Ishikawa (cell line): ENCODE results near the gene PEX5.

Experiments
- CEBPB ChIP-seq: IDR thresholded peaks from 2 replicates; pipeline ENCODE4 v1.6.1; 2012
- CREB1 ChIP-seq: IDR thresholded peaks from 2 replicates; pipeline ENCODE4 v1.6.1; 2012; ENCODE audit warnings: low read depth
- EGR1 ChIP-seq: IDR thresholded peaks from 2 replicates; pipeline ENCODE4 v1.6.1; 2012
- EP300 ChIP-seq: IDR thresholded peaks from 2 replicates; pipeline ENCODE4 v1.6.1; 2012; ENCODE audit warnings: borderline replicate concordance
- FOXM1 ChIP-seq: IDR thresholded peaks from 2 replicates; pipeline ENCODE4 v1.6.1; 2012; ENCODE audit warnings: low read depth, borderline replicate concordance
- NFIC ChIP-seq: IDR thresholded peaks from 2 replicates; pipeline ENCODE4 v1.6.1; 2012
- RAD21 ChIP-seq: IDR thresholded peaks from 2 replicates; pipeline ENCODE4 v1.6.1; 2012; ENCODE audit warnings: low read depth
- TAF1 ChIP-seq: IDR thresholded peaks from 2 replicates; pipeline ENCODE4 v1.6.1; 2012; ENCODE audit warnings: low read depth, mild to moderate bottlenecking
- TEAD4 ChIP-seq: IDR thresholded peaks from 2 replicates; pipeline ENCODE4 v1.6.1; 2012
- YY1 ChIP-seq: IDR thresholded peaks from 2 replicates; pipeline ENCODE4 v1.6.1; 2012; ENCODE audit warnings: low read depth
- ZBTB7A ChIP-seq: IDR thresholded peaks from 2 replicates; pipeline ENCODE4 v1.6.1; 2012; ENCODE audit warnings: low read depth
- TF ChIP-seq, protein P1 (sequence below): IDR thresholded peaks from 2 replicates; pipeline ENCODE4 v1.6.1; 2012; ENCODE audit warnings: low read depth, mild to moderate bottlenecking
- TF ChIP-seq, protein P2 (sequence below): IDR thresholded peaks from 2 replicates; pipeline ENCODE4 v1.6.1; 2012

DNA sequence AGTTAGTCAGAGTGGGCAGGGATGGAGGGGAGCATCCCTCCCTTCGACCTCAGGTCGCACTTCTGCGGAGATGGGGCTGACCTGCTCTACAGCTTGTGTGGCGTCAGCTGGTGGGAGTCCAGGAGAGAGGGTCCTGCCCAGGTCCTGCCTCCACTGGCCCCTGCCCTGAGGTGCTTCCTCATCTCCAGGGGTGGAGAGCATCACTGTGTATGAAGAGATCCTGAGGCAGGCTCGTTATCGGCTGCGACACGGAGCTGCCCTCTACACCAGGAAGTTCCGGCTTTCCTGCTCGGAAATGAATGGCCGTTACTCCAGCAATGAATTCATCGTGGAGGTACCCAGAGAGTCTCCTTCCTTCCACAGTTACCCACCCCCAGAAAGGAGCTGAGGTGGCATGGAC is 39.1 kb upstream of the PEX5 start:
- TF ChIP-seq EP300, result no peak
- TF ChIP-seq CEBPB, result no peak
- TF ChIP-seq TAF1, result no peak
- no peak for TF ChIP-seq TEAD4
- no peak for TF ChIP-seq FOXM1
- no peak for TF ChIP-seq RAD21
- TF ChIP-seq EGR1, result no peak
- TF ChIP-seq YY1, result no peak
- no peak for TF ChIP-seq CREB1
- TF ChIP-seq, protein P1, sequence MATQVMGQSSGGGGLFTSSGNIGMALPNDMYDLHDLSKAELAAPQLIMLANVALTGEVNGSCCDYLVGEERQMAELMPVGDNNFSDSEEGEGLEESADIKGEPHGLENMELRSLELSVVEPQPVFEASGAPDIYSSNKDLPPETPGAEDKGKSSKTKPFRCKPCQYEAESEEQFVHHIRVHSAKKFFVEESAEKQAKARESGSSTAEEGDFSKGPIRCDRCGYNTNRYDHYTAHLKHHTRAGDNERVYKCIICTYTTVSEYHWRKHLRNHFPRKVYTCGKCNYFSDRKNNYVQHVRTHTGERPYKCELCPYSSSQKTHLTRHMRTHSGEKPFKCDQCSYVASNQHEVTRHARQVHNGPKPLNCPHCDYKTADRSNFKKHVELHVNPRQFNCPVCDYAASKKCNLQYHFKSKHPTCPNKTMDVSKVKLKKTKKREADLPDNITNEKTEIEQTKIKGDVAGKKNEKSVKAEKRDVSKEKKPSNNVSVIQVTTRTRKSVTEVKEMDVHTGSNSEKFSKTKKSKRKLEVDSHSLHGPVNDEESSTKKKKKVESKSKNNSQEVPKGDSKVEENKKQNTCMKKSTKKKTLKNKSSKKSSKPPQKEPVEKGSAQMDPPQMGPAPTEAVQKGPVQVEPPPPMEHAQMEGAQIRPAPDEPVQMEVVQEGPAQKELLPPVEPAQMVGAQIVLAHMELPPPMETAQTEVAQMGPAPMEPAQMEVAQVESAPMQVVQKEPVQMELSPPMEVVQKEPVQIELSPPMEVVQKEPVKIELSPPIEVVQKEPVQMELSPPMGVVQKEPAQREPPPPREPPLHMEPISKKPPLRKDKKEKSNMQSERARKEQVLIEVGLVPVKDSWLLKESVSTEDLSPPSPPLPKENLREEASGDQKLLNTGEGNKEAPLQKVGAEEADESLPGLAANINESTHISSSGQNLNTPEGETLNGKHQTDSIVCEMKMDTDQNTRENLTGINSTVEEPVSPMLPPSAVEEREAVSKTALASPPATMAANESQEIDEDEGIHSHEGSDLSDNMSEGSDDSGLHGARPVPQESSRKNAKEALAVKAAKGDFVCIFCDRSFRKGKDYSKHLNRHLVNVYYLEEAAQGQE, result no peak
- TF ChIP-seq, protein P2, sequence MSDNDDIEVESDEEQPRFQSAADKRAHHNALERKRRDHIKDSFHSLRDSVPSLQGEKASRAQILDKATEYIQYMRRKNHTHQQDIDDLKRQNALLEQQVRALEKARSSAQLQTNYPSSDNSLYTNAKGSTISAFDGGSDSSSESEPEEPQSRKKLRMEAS, result no peak
- no peak for TF ChIP-seq NFIC
- no peak for TF ChIP-seq ZBTB7A
